WTC11 (cell line): ENCODE measurements around the gene PRKRIP1. TPM values are rescaled to one million over a fixed set of nuclear protein-coding genes. Genes with fewer than 3 reads are reported as not detected.
A peak's percentile ranks its signal among the peaks of the same experiment; 100 is the strongest.

Source experiments
- ATAC-seq: fragments of 200-7000 bp; cut with Tn5 transposase; 2 replicates; pipeline ENCODE4 v1.10.0; 2021; ENCODE audit warnings: mild to moderate bottlenecking, moderate library complexity
- CTCF ChIA-PET: fragments of 300-600 bp; sonication (Branson Sonifier 250); formaldehyde crosslinking; loops from one replicate; lab custom pipeline; 2021; ENCODE audit warnings: antibody characterized with exemption; lab: Charles Lee
- POLR2A ChIA-PET: fragments of 350-600 bp; sonication (Branson Sonifier 250); formaldehyde crosslinking; loops from one replicate; lab custom pipeline; 2021; ENCODE audit warnings: antibody characterized with exemption; lab: Charles Lee
- DNase-seq: peaks from one replicate; pipeline ENCODE4 v3.0.0; 2021; ENCODE audit warnings: low spot score
- H3K27ac Mint-ChIP-seq: 2 replicates; pipeline ENCODE4 v1.8.0; 2021; ENCODE audit warnings: mixed read lengths
- H3K27me3 Mint-ChIP-seq: 2 replicates; pipeline ENCODE4 v1.8.0; 2021; ENCODE audit warnings: low read depth, mild to moderate bottlenecking, moderate library complexity, mixed read lengths
- H3K36me3 Mint-ChIP-seq: 2 replicates; pipeline ENCODE4 v1.8.0; 2021; ENCODE audit warnings: mixed read lengths
- H3K4me1 Mint-ChIP-seq: 2 replicates; pipeline ENCODE4 v1.8.0; 2022; ENCODE audit warnings: mixed read lengths
- H3K4me3 Mint-ChIP-seq: 2 replicates; pipeline ENCODE4 v1.8.0; 2021; ENCODE audit warnings: mild to moderate bottlenecking, moderate library complexity, mixed read lengths
- H3K9me3 Mint-ChIP-seq: 2 replicates; pipeline ENCODE4 v1.8.0; 2021; ENCODE audit warnings: mixed read lengths
- CREB1 ChIP-seq: sonication (generic); formaldehyde crosslinking; IDR thresholded peaks from 2 replicates; pipeline ENCODE4 v1.8.0; 2023; ENCODE audit warnings: mild to moderate bottlenecking, missing genetic modification reagents
- CREM ChIP-seq: sonication (generic); formaldehyde crosslinking; IDR thresholded peaks from 2 replicates; pipeline ENCODE4 v1.8.1; 2022; ENCODE audit warnings: mild to moderate bottlenecking, missing genetic modification reagents, moderate library complexity
- GTF2I ChIP-seq: fragments of 250-450 bp; sonication (Bioruptor Pico); conservative IDR thresholded peaks from 2 replicates; pipeline ENCODE4 v1.4.0; 2021; ENCODE audit warnings: mild to moderate bottlenecking
- IRF1 ChIP-seq: sonication (generic); formaldehyde crosslinking; IDR thresholded peaks from 2 replicates; pipeline ENCODE4 v1.8.0; 2023; ENCODE audit warnings: missing genetic modification reagents
- NFYB ChIP-seq: sonication (generic); formaldehyde crosslinking; conservative IDR thresholded peaks from 2 replicates; pipeline ENCODE4 v1.8.0; 2022; ENCODE audit warnings: low read depth, missing genetic modification reagents
- OVOL2 ChIP-seq: fragments of 250-450 bp; sonication (Bioruptor Pico); IDR thresholded peaks from 2 replicates; pipeline ENCODE4 v1.9.0; 2021; ENCODE audit warnings: mild to moderate bottlenecking, borderline replicate concordance
- PRDM15 ChIP-seq: sonication (generic); formaldehyde crosslinking; IDR thresholded peaks from 2 replicates; pipeline ENCODE4 v1.8.0; 2022; ENCODE audit warnings: missing genetic modification reagents
- PRRX2 ChIP-seq: fragments of 250-450 bp; sonication (Bioruptor Pico); IDR thresholded peaks from 2 replicates; pipeline ENCODE4 v1.8.0; 2021; ENCODE audit warnings: mild to moderate bottlenecking
- SMAD4 ChIP-seq: sonication (generic); formaldehyde crosslinking; IDR thresholded peaks from 2 replicates; pipeline ENCODE4 v1.8.0; 2022; ENCODE audit warnings: mild to moderate bottlenecking, missing genetic modification reagents
- TEAD4 ChIP-seq: sonication (generic); formaldehyde crosslinking; IDR thresholded peaks from 2 replicates; pipeline ENCODE4 v1.8.0; 2022; ENCODE audit warnings: mild to moderate bottlenecking, missing genetic modification reagents
- TP53 ChIP-seq: sonication (generic); formaldehyde crosslinking; IDR thresholded peaks from 2 replicates; pipeline ENCODE4 v1.8.1; 2023; ENCODE audit warnings: mild to moderate bottlenecking, missing genetic modification reagents
- ZBTB43 ChIP-seq: sonication (generic); formaldehyde crosslinking; IDR thresholded peaks from 2 replicates; pipeline ENCODE4 v1.8.1; 2023; ENCODE audit warnings: mild to moderate bottlenecking, missing genetic modification reagents
- ZNF121 ChIP-seq: sonication (generic); formaldehyde crosslinking; IDR thresholded peaks from 2 replicates; pipeline ENCODE4 v1.8.0; 2023; ENCODE audit warnings: missing genetic modification reagents
- ZNF396 ChIP-seq: fragments of 250-450 bp; sonication (Bioruptor Pico); IDR thresholded peaks from 2 replicates; pipeline ENCODE4 v1.8.0; 2021; ENCODE audit warnings: mild to moderate bottlenecking, moderate library complexity, borderline replicate concordance
- ZNF423 ChIP-seq: fragments of 250-450 bp; sonication (Bioruptor Pico); IDR thresholded peaks from 2 replicates; pipeline ENCODE4 v2.1.2; 2022; ENCODE audit warnings: mild to moderate bottlenecking, moderate library complexity
- total RNA-seq: library from RNA; stranded (reverse); gene quantifications from 3 replicates; pipeline ENCODE4 v1.2.3, GENCODE V29; 2021
- TF ChIP-seq, protein P1 (sequence below): fragments of 250-450 bp; sonication (Bioruptor Pico); IDR thresholded peaks from 2 replicates; pipeline ENCODE4 v1.8.0; 2021; ENCODE audit warnings: mild to moderate bottlenecking
- TF ChIP-seq, protein P2 (sequence below): sonication (generic); formaldehyde crosslinking; IDR thresholded peaks from 2 replicates; pipeline ENCODE4 v1.8.1; 2023; ENCODE audit warnings: mild to moderate bottlenecking, missing genetic modification reagents, moderate library complexity
- TF ChIP-seq, protein P3 (sequence below): sonication (generic); formaldehyde crosslinking; IDR thresholded peaks from 2 replicates; pipeline ENCODE4 v1.8.0; 2022; ENCODE audit warnings: mild to moderate bottlenecking, missing genetic modification reagents
- TF ChIP-seq, protein P4 (sequence below): sonication (generic); formaldehyde crosslinking; IDR thresholded peaks from 2 replicates; pipeline ENCODE4 v1.8.1; 2022; ENCODE audit warnings: low read depth, missing genetic modification reagents, borderline replicate concordance

Gene PRKRIP1
- total RNA-seq, 1 experiment from 2014 or later: 27.5 TPM

GRCh38 chr7:102455596-102455995 is 59.4 kb downstream of the PRKRIP1 start (continued):
- TF ChIP-seq, protein P1, sequence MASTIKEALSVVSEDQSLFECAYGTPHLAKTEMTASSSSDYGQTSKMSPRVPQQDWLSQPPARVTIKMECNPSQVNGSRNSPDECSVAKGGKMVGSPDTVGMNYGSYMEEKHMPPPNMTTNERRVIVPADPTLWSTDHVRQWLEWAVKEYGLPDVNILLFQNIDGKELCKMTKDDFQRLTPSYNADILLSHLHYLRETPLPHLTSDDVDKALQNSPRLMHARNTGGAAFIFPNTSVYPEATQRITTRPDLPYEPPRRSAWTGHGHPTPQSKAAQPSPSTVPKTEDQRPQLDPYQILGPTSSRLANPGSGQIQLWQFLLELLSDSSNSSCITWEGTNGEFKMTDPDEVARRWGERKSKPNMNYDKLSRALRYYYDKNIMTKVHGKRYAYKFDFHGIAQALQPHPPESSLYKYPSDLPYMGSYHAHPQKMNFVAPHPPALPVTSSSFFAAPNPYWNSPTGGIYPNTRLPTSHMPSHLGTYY (CRISPR knock-in tag): no peak
- TF ChIP-seq, all 79 proteins: peak for 0

GRCh38 chr7:102456327-102456726 is 60.2 kb downstream of the PRKRIP1 start:
- Mint-ChIP-seq H3K27me3 (no peaks in the 10 kb centered on the region), H3K27ac (no peak overlapping the region; the same call in 1 of the 2 replicates), H3K4me3 (no peak overlapping the region), H3K36me3 (peaks cover 19% of the 10 kb centered on the region), H3K4me1 (peaks cover 6% of the 10 kb centered on the region), H3K9me3 (no peaks in the 10 kb centered on the region)
- DNase-seq: no peak
- POLR2A ChIA-PET: no interaction called here
- ATAC-seq: no peak
- TF ChIP-seq ZBTB43 (CRISPR knock-in tag): no peak
- peak; percentile 89 for TF ChIP-seq ZNF121 (CRISPR knock-in tag)
- TF ChIP-seq IRF1 (CRISPR knock-in tag): no peak
- TF ChIP-seq CREB1: no peak
- no peak for TF ChIP-seq ZNF396 (CRISPR knock-in tag)
- TF ChIP-seq CREM: no peak
- CTCF ChIA-PET: interaction anchor here (0.6 to 2.2 kb wide), 4 partner anchors 8 to 52 kb away, joined by 3 to 11 read pairs (median 6); no protein-coding TSS in a partner anchor

- H3K36me3 Mint-ChIP-seq: peaks cover 19% of the 10 kb centered on the region
- ChIA-PET POLR2A (interaction anchor here (0.7 kb wide), 1 partner anchor 62 kb away, joined by 3 read pairs; no protein-coding TSS in a partner anchor), CTCF (interaction anchor here (2.2 kb wide), 1 partner anchor 10 kb away, joined by 11 read pairs; no protein-coding TSS in a partner anchor)
- ATAC-seq (no peak), DNase-seq (no peak)
- no peak for TF ChIP-seq NFYB (CRISPR knock-in tag)
- TF ChIP-seq, protein P2, sequence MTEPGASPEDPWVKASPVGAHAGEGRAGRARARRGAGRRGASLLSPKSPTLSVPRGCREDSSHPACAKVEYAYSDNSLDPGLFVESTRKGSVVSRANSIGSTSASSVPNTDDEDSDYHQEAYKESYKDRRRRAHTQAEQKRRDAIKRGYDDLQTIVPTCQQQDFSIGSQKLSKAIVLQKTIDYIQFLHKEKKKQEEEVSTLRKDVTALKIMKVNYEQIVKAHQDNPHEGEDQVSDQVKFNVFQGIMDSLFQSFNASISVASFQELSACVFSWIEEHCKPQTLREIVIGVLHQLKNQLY (CRISPR knock-in tag): no peak
- no peak for TF ChIP-seq GTF2I (CRISPR knock-in tag)
- TF ChIP-seq TP53 (CRISPR knock-in tag): no peak
- no peak for TF ChIP-seq OVOL2 (CRISPR knock-in tag)
- TF ChIP-seq SMAD4 (CRISPR knock-in tag): no peak
- TF ChIP-seq ZNF396 (CRISPR knock-in tag): no peak
- TF ChIP-seq, protein P3, sequence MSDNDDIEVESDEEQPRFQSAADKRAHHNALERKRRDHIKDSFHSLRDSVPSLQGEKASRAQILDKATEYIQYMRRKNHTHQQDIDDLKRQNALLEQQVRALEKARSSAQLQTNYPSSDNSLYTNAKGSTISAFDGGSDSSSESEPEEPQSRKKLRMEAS (CRISPR knock-in tag): no peak
- no peaks in the 10 kb centered on the region for H3K27me3 Mint-ChIP-seq
- H3K4me1 Mint-ChIP-seq: no peaks in the 10 kb centered on the region
- H3K4me3 Mint-ChIP-seq: no peak overlapping the region
- no peak overlapping the region for H3K27ac Mint-ChIP-seq
- no peaks in the 10 kb centered on the region for H3K9me3 Mint-ChIP-seq
Measured at GRCh38 chr7:102457352-102457924, 61.3 kb downstream of the PRKRIP1 start.

DNA sequence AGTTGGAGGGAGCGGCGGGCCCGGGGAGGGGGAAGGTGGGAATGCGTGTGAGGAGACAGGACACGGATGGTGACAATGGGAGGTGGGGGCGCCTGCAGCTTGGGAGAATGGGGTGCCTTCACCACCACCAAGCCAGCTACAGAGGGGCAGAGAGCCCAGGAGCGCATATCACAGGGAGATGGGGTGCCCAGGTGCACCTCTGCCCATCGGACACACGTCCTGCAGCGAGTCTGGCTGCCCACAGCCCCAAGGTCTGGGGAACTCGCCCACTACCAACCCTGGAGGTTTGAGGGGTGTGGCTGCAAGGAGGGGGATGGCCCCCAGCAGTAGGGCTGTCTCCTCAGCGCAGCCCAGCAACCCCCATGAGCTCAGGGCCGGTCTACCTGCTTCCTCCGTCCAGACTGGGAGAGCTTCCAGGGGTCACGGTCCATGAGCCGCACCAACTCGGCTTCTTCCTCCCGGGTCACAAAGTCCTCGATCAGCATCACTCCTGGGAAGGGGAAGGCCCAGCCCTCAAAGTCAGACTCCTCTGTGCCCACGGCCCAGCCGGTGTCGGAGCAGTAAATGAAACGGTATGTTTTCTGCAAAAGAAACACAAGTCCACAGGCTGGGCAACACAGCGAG is 63.2 kb downstream of the PRKRIP1 start:
- no peak for DNase-seq
- H3K4me1 Mint-ChIP-seq: peaks cover 8% of the 10 kb centered on the region
- no peaks in the 10 kb centered on the region for H3K27me3 Mint-ChIP-seq
- CTCF ChIA-PET: interaction anchor here (0.9 kb wide), 1 partner anchor 55 kb away, joined by 3 read pairs; no protein-coding TSS in a partner anchor
- H3K36me3 Mint-ChIP-seq: peaks cover 19% of the 10 kb centered on the region
- H3K4me3 Mint-ChIP-seq: no peak overlapping the region
- H3K9me3 Mint-ChIP-seq: no peaks in the 10 kb centered on the region
- no peak for ATAC-seq
- POLR2A ChIA-PET: interaction anchor here (0.6 to 0.7 kb wide), 2 partner anchors 40 to 100 kb away, joined by 3 to 9 read pairs; no protein-coding TSS in a partner anchor
- H3K27ac Mint-ChIP-seq: no peak overlapping the region
- TF ChIP-seq TEAD4 (CRISPR knock-in tag) (no peak), CREB1 (no peak), PRRX2 (CRISPR knock-in tag) (no peak), PRDM15 (CRISPR knock-in tag) (no peak), ZNF423 (CRISPR knock-in tag) (no peak)
- TF ChIP-seq, protein P2 (CRISPR knock-in tag): no peak
- TF ChIP-seq, protein P4, sequence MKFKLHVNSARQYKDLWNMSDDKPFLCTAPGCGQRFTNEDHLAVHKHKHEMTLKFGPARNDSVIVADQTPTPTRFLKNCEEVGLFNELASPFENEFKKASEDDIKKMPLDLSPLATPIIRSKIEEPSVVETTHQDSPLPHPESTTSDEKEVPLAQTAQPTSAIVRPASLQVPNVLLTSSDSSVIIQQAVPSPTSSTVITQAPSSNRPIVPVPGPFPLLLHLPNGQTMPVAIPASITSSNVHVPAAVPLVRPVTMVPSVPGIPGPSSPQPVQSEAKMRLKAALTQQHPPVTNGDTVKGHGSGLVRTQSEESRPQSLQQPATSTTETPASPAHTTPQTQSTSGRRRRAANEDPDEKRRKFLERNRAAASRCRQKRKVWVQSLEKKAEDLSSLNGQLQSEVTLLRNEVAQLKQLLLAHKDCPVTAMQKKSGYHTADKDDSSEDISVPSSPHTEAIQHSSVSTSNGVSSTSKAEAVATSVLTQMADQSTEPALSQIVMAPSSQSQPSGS (CRISPR knock-in tag): no peak
